IPS-NIHi7 (cell line): ENCODE data around the gene EVL.
A peak's percentile ranks its signal among the peaks of the same experiment; 100 is the strongest.
"Not testable (repeated sequence)": the region's sequence is repeated elsewhere in the genome, so short reads cannot be mapped to it uniquely, and the experiment has no call there.

Experiments used
- DNase-seq: peaks from one replicate; pipeline ENCODE4 v3.0.0; 2012; ENCODE audit warnings: mixed read lengths; ENCODE audit errors: extremely low spot score

EVL gene

GRCh38 chr14:100038065-100038464, 27.2 kb upstream of the EVL start:
- DNase-seq = no peak

- no peak for DNase-seq
Measured at GRCh38 chr14:100039903-100040302, 25.3 kb upstream of the EVL start.

GRCh38 chr14:100041271-100041670, 24.0 kb upstream of the EVL start:
- no peak for DNase-seq

- DNase-seq = no peak
Measured at GRCh38 chr14:100042286-100042685, 22.9 kb upstream of the EVL start.

GRCh38 chr14:100045642-100046344, 19.4 kb upstream of the EVL start:
- DNase-seq = no peak

GRCh38 chr14:100047600-100047999, 17.6 kb upstream of the EVL start:
- DNase-seq = no peak

GRCh38 chr14:100048786-100049185, 16.4 kb upstream of the EVL start:
- DNase-seq = no peak

- DNase-seq = no peak
Measured at GRCh38 chr14:100049220-100049619, 16.0 kb upstream of the EVL start.

GRCh38 chr14:100051103-100051502, 14.1 kb upstream of the EVL start:
- DNase-seq = no peak

GRCh38 chr14:100051543-100051942, 13.7 kb upstream of the EVL start:
- DNase-seq = no peak

GRCh38 chr14:100052819-100053218, 12.4 kb upstream of the EVL start:
- DNase-seq = no peak

GRCh38 chr14:100054316-100055075, 10.7 kb upstream of the EVL start:
- DNase-seq = no peak

- no peak for DNase-seq
Measured at GRCh38 chr14:100056431-100056830, 8.8 kb upstream of the EVL start.

GRCh38 chr14:100056964-100057795, 8.0 kb upstream of the EVL start:
- DNase-seq = peak; percentile 64

GRCh38 chr14:100058777-100059437, 6.3 kb upstream of the EVL start:
- DNase-seq = no peak

- DNase-seq = no peak
Measured at GRCh38 chr14:100059438-100059781, 5.8 kb upstream of the EVL start.

- no peak for DNase-seq
Measured at GRCh38 chr14:100060760-100061159, 4.5 kb upstream of the EVL start.

GRCh38 chr14:100062590-100062989, 2.6 kb upstream of the EVL start:
- DNase-seq = no peak

GRCh38 chr14:100063314-100063941, 1.8 kb upstream of the EVL start:
- no peak for DNase-seq

- DNase-seq = not testable (repeated sequence)
Measured at GRCh38 chr14:100064335-100065092, 708 bp upstream of the EVL start.
